ENCODE measurements around the gene CACNA1A.

- no peak for TF ChIP-seq ZBTB49 (tag by site-specific recombination; IDR thresholded peaks at IDR 0.05; ENCODE audit: low read depth)
- no peak for TF ChIP-seq CTCF (tag by site-specific recombination; IDR thresholded peaks at IDR 0.05)
- TF ChIP-seq ZNF10 (tag by site-specific recombination; IDR thresholded peaks at IDR 0.05) = no peak
- no peak for TF ChIP-seq YY1 (tag by site-specific recombination; IDR thresholded peaks at IDR 0.05)
- no peak for TF ChIP-seq ZNF311 (tag by site-specific recombination; IDR thresholded peaks at IDR 0.05; ENCODE audit: borderline replicate concordance)
- TF ChIP-seq ZNF274 (IDR thresholded peaks at IDR 0.05; ENCODE audit: low read length) = no peak
- no peak for TF ChIP-seq ZNF274 (tag by site-specific recombination; IDR thresholded peaks at IDR 0.05; ENCODE audit: borderline replicate concordance)
- TF ChIP-seq ZNF513 (tag by site-specific recombination; IDR thresholded peaks at IDR 0.05) = no peak
- no peak for TF ChIP-seq ZBTB10 (tag by site-specific recombination; IDR thresholded peaks at IDR 0.05)
- no peak for TF ChIP-seq KLF16 (tag by site-specific recombination; IDR thresholded peaks at IDR 0.05)
- no peak for TF ChIP-seq ZNF791 (tag by site-specific recombination; IDR thresholded peaks at IDR 0.05)
These were observed 192.4 kb downstream of the CACNA1A start for GRCh38 chr19:13313875-13314274.

Data from HEK293 (cell line).